GM23338 (cell line): ENCODE data around the gene ARHGEF1. TPM values are rescaled to one million over a fixed set of nuclear protein-coding genes. Genes with fewer than 3 reads are reported as not detected.

Source experiments
- ATAC-seq: fragments of 200-7000 bp; cut with Tn5 transposase; 3 replicates; pipeline ENCODE4 v1.9.1; 2020
- DNase-seq: peaks from one replicate; pipeline ENCODE4 v3.0.0-alpha.2; 2015; ENCODE audit warnings: low spot score
- H2AFZ ChIP-seq: fragments of 200-600 bp; sonication (generic); 2 replicates; pipeline ENCODE4 v1.8.0; 2016; ENCODE audit warnings: antibody characterized with exemption, mild to moderate bottlenecking, moderate library complexity
- H3F3A ChIP-seq: fragments of 200-600 bp; sonication (generic); replicated peaks from 2 replicates; pipeline ENCODE4 v1.8.0; 2017; ENCODE audit warnings: antibody characterized with exemption, mixed run types, low read depth
- H3K27ac ChIP-seq: fragments of 200-600 bp; sonication (generic); 2 replicates; pipeline ENCODE4 v1.6.1; 2016; ENCODE audit warnings: low read depth
- H3K27me3 ChIP-seq: fragments of 200-600 bp; sonication (generic); 2 replicates; pipeline ENCODE4 v1.8.0; 2016; ENCODE audit warnings: mild to moderate bottlenecking, mixed run types, moderate library complexity; ENCODE audit not compliant: insufficient read depth
- H3K36me3 ChIP-seq: fragments of 200-600 bp; sonication (generic); 2 replicates; pipeline ENCODE4 v1.8.0; 2016; ENCODE audit warnings: mild to moderate bottlenecking; ENCODE audit not compliant: insufficient read depth
- H3K4me1 ChIP-seq: fragments of 200-600 bp; sonication (generic); 2 replicates; pipeline ENCODE4 v1.8.0; 2016; ENCODE audit warnings: mild to moderate bottlenecking, moderate library complexity; ENCODE audit not compliant: insufficient read depth
- H3K4me2 ChIP-seq: fragments of 200-600 bp; sonication (generic); 2 replicates; pipeline ENCODE4 v1.7.1; 2017; ENCODE audit warnings: mixed run types
- H3K4me3 ChIP-seq: fragments of 200-600 bp; sonication (generic); 2 replicates; pipeline ENCODE4 v1.6.1; 2016; ENCODE audit warnings: mixed run types
- H3K79me2 ChIP-seq: fragments of 200-600 bp; sonication (generic); replicated peaks from 2 replicates; pipeline ENCODE4 v1.8.0; 2017; ENCODE audit warnings: mild to moderate bottlenecking; ENCODE audit not compliant: insufficient read depth
- H3K9me2 ChIP-seq: fragments of 200-600 bp; sonication (generic); 2 replicates; pipeline ENCODE4 v1.8.0; 2017; ENCODE audit not compliant: insufficient read depth
- H4K20me1 ChIP-seq: fragments of 200-600 bp; sonication (generic); replicated peaks from 2 replicates; pipeline ENCODE4 v1.8.0; 2017; ENCODE audit warnings: mild to moderate bottlenecking; ENCODE audit not compliant: insufficient read depth
- H3K27ac Mint-ChIP-seq: 2 replicates; pipeline ENCODE4 v1.8.0; 2020; ENCODE audit warnings: inconsistent platforms, mild to moderate bottlenecking, moderate library complexity, mixed read lengths
- H3K27me3 Mint-ChIP-seq: 3 replicates; pipeline ENCODE4 v1.8.0; 2022; ENCODE audit warnings: low read depth, mild to moderate bottlenecking, moderate library complexity, mixed read lengths, inconsistent platforms; ENCODE audit not compliant: insufficient read depth, poor library complexity
- H3K36me3 Mint-ChIP-seq: 3 replicates; pipeline ENCODE4 v1.8.0; 2021; ENCODE audit warnings: low read depth, mild to moderate bottlenecking, inconsistent platforms, moderate library complexity, mixed read lengths
- H3K4me1 Mint-ChIP-seq: 3 replicates; pipeline ENCODE4 v1.8.0; 2020; ENCODE audit warnings: mild to moderate bottlenecking, inconsistent platforms, mixed read lengths
- H3K4me3 Mint-ChIP-seq: 3 replicates; pipeline ENCODE4 v1.8.0; 2021; ENCODE audit warnings: moderate library complexity, mild to moderate bottlenecking, inconsistent platforms, mixed read lengths
- H3K9me3 Mint-ChIP-seq: 3 replicates; pipeline ENCODE4 v1.8.0; 2020; ENCODE audit warnings: moderate library complexity, mild to moderate bottlenecking, inconsistent platforms, mixed read lengths
- CTCF ChIP-seq, 2 experiments: fragments of 200-600 bp in 1 of 2; sonication (generic) in 1 of 2; conservative IDR thresholded peaks; 2 replicates each; pipeline versions ENCODE4 v1.5.1 to v1.6.1; 2016 to 2017; ENCODE audit warnings: antibody characterized with exemption in 2 of 2, low read depth in 2 of 2, mild to moderate bottlenecking in 2 of 2, moderate library complexity in 1 of 2
- EZH2 ChIP-seq: fragments of 200-600 bp; sonication (generic); IDR thresholded peaks from one replicate; pipeline ENCODE4 v1.8.0; 2017; ENCODE audit warnings: antibody characterized with exemption, mild to moderate bottlenecking, low read depth; ENCODE audit not compliant: unreplicated experiment
- EZH2phosphoT487 ChIP-seq: fragments of 200-600 bp; sonication (generic); IDR thresholded peaks from one replicate; pipeline ENCODE4 v1.8.1; 2018; ENCODE audit warnings: antibody characterized with exemption; ENCODE audit not compliant: unreplicated experiment
- NANOG ChIP-seq: IDR thresholded peaks from 2 replicates; pipeline ENCODE4 v1.6.1; 2016; ENCODE audit warnings: antibody characterized with exemption, borderline replicate concordance
- POLR2AphosphoS5 ChIP-seq: IDR thresholded peaks from 2 replicates; pipeline ENCODE4 v1.6.1; 2016; ENCODE audit warnings: antibody characterized with exemption, low read depth
- STAT1 ChIP-seq: IDR thresholded peaks from one replicate; pipeline ENCODE4 v1.6.1; 2016; ENCODE audit warnings: antibody characterized with exemption; ENCODE audit not compliant: unreplicated experiment
- ZNF114 ChIP-seq: fragments of 250-450 bp; sonication (Bioruptor Pico); IDR thresholded peaks from 2 replicates; pipeline ENCODE4 v1.5.0; 2020; ENCODE audit warnings: mild to moderate bottlenecking, moderate library complexity
- ZNF331 ChIP-seq: fragments of 250-450 bp; sonication (Bioruptor Pico); IDR thresholded peaks from 2 replicates; pipeline ENCODE4 v1.5.0; 2020; ENCODE audit warnings: low read depth, mild to moderate bottlenecking, moderate library complexity
- polyA plus RNA-seq: library from polyadenylated mRNA; unstranded; fragments of >200 nt; fragmentation: Nextera tagmentation; extraction: Ambion mirVana; gene quantifications from 2 replicates; pipeline ENCODE4 v1.2.1, GENCODE V29; 2016
- total RNA-seq: library from RNA; depleted of rRNA; stranded (reverse); fragments of >200 nt; shearing (Covaris generic); gene quantifications from 2 replicates; pipeline ENCODE4 v1.2.3, GENCODE V29; 2014
- TF ChIP-seq, protein P1 (sequence below): IDR thresholded peaks from 2 replicates; pipeline ENCODE4 v1.6.1; 2016; ENCODE audit warnings: antibody characterized with exemption

The ARHGEF1 gene
- total and polyA plus RNA-seq, 2 experiments from 2014 or later, result 41.3 to 44.7 TPM

- H3K4me1 Mint-ChIP-seq, result peaks cover 17% of the 10 kb centered on the region
These were observed 4.8 kb upstream of the ARHGEF1 start for GRCh38 chr19:41877916-41878905.

DNA sequence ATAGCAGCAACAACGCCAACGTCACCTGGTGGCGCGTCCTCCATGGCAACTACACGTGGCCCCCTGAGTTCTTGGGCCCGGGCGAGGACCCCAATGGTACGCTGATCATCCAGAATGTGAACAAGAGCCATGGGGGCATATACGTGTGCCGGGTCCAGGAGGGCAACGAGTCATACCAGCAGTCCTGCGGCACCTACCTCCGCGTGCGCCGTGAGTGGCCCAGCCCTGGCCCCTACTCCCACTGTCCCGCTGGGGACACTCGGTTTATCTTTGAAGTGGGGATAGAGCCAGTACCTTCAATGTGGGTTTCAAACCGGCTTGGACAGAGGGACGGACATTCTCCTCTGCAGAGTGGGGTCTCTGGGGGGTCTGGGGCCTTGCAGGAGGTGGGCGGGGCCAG, 3.9 kb upstream of the ARHGEF1 start:
- H4K20me1 ChIP-seq, result no peaks in the 10 kb centered on the region
- no peaks in the 10 kb centered on the region; the same call in 2 of the 3 replicates for H3K36me3 Mint-ChIP-seq
- no peaks in the 10 kb centered on the region for H3K79me2 ChIP-seq
- H3K9me3 Mint-ChIP-seq, result peaks cover 4% of the 10 kb centered on the region; the same call in 1 of the 3 replicates
- no peak overlapping the region for H3K4me3 Mint-ChIP-seq
- peaks cover 5% of the 10 kb centered on the region; the same call in 1 of the 2 replicates for H3K4me1 ChIP-seq
- H3F3A ChIP-seq, result peaks cover 16% of the 10 kb centered on the region
- H3K27me3 ChIP-seq, result peaks cover 29% of the 10 kb centered on the region
- peaks cover 15% of the 10 kb centered on the region for H3K4me1 Mint-ChIP-seq
- no peak for ATAC-seq
- no peak overlapping the region for H2AFZ ChIP-seq
- no peak overlapping the region for H3K4me2 ChIP-seq
- DNase-seq, result no peak
- H3K27ac ChIP-seq, result no peak overlapping the region
- H3K27me3 Mint-ChIP-seq, result peaks cover 31% of the 10 kb centered on the region
- H3K9me2 ChIP-seq, result no peaks in the 10 kb centered on the region
- H3K36me3 ChIP-seq, result no peaks in the 10 kb centered on the region
- no peak overlapping the region for H3K4me3 ChIP-seq
- no peak overlapping the region for H3K27ac Mint-ChIP-seq
- TF ChIP-seq EZH2phosphoT487, result no peak
- no peak for TF ChIP-seq ZNF114 (CRISPR knock-in tag)
- no peak for TF ChIP-seq CTCF (conservative IDR thresholded peaks at IDR 0.05; ENCODE audit: low read depth in 2 of 2)
- no peak for TF ChIP-seq ZNF331 (CRISPR knock-in tag)
- TF ChIP-seq EZH2, result no peak
- TF ChIP-seq NANOG, result no peak
- TF ChIP-seq, protein P1, sequence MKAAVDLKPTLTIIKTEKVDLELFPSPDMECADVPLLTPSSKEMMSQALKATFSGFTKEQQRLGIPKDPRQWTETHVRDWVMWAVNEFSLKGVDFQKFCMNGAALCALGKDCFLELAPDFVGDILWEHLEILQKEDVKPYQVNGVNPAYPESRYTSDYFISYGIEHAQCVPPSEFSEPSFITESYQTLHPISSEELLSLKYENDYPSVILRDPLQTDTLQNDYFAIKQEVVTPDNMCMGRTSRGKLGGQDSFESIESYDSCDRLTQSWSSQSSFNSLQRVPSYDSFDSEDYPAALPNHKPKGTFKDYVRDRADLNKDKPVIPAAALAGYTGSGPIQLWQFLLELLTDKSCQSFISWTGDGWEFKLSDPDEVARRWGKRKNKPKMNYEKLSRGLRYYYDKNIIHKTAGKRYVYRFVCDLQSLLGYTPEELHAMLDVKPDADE, result no peak
- no peak for TF ChIP-seq STAT1
- no peak for TF ChIP-seq POLR2AphosphoS5

More at GRCh38 chr19:41877916-41878905, 4.8 kb upstream of the ARHGEF1 start:
- Histone ChIP-seq H4K20me1 (peaks cover 4% of the 10 kb centered on the region; the same call in 1 of the 2 replicates), H3K79me2 (no peaks in the 10 kb centered on the region), H3K36me3 (no peaks in the 10 kb centered on the region), H3K9me2 (no peaks in the 10 kb centered on the region), H3K4me3 (no peak overlapping the region), H3K4me1 (peaks cover 5% of the 10 kb centered on the region; the same call in 1 of the 2 replicates), H3K27me3 (peaks cover 23% of the 10 kb centered on the region), H3K27ac (no peak overlapping the region), H3F3A (peaks cover 9% of the 10 kb centered on the region), H2AFZ (0 out of 2 replicates have a peak overlapping the region, but pooled peaks have one; percentile 63), H3K4me2 (no peak overlapping the region)
- peak; percentile 4; the same call in 1 of the 3 replicates for ATAC-seq
- Mint-ChIP-seq H3K36me3 (no peaks in the 10 kb centered on the region), H3K27me3 (peaks cover 30% of the 10 kb centered on the region), H3K9me3 (no peaks in the 10 kb centered on the region), H3K4me3 (no peak overlapping the region), H3K27ac (no peak overlapping the region)
- TF ChIP-seq CTCF (conservative IDR thresholded peaks at IDR 0.05; ENCODE audit: low read depth in 2 of 2), result peak in 1 of 2 experiments; percentile 36; a peak in 2 of 4 replicates
- TF ChIP-seq ZNF331 (CRISPR knock-in tag), result no peak
- DNase-seq, result no peak
